NCI-H1092 (cell line): ENCODE data around the gene CCDC34.
A peak's percentile ranks its signal among the peaks of the same experiment; 100 is the strongest.
"Not testable (repeated sequence)": the region's sequence is repeated elsewhere in the genome, so short reads cannot be mapped to it uniquely, and the experiment has no call there.

Experiments used
- DNase-seq: peaks from one replicate; lab custom pipeline; 2025; lab: John Stamatoyannopoulos, UW

The CCDC34 gene

GRCh38 chr11:27322196-27322595, 40.8 kb downstream of the CCDC34 start:
- DNase-seq: not testable (repeated sequence)

- DNase-seq: not testable (repeated sequence)
Measured at GRCh38 chr11:27321340-27321739, 41.7 kb downstream of the CCDC34 start.

- no peak for DNase-seq
Measured at GRCh38 chr11:27319072-27319471, 43.9 kb downstream of the CCDC34 start.

- no peak for DNase-seq
Measured at GRCh38 chr11:27317751-27318150, 45.3 kb downstream of the CCDC34 start.

DNA sequence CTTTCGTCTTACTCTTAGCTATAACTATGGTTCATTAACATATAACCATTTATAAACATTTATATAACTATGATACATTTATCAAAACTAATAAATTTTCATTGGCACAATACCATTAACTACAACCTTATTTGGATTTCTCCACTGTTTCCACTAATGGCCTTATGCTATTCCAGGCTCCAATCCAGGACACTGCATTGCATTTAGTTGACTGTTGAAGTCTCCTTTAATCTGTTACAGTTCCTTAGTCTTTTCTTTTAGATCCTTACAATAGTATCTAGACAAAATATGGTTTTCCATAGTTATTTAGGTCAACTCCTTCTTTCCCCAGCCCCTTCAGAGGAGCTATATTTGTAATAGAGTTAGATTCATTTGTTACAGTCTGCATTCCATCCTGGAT, 47.2 kb downstream of the CCDC34 start:
- no peak for DNase-seq

DNA sequence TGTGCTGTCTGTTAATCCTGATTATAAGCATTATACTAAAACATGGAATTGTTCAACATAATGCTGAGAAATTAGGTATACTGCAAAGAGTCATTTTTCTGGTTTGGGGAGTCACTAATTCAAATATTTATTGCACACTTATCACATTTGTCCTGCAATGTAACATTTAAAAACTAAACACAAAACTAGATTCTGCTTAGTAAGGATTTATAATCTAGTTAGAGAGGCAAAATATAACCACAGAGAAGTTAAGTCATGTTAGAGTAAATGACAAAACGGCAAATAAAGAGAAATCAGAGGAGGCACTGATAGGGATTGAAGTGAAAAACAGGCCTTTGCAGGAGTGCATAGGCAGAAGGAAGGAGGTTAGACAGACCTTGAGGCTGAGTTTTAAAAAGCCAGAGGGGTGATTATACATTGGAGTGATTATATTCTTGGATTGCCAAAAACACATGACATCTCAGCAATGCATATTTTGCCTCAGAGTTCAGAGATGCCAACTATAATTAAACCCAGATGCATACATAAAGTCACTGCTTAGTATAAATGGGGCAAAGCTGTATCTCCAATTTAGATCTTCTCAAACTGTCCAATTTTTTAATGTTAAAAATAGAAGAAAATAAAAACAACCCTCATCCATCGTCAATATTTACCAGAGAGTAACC, 49.7 kb downstream of the CCDC34 start:
- DNase-seq: no peak

DNA sequence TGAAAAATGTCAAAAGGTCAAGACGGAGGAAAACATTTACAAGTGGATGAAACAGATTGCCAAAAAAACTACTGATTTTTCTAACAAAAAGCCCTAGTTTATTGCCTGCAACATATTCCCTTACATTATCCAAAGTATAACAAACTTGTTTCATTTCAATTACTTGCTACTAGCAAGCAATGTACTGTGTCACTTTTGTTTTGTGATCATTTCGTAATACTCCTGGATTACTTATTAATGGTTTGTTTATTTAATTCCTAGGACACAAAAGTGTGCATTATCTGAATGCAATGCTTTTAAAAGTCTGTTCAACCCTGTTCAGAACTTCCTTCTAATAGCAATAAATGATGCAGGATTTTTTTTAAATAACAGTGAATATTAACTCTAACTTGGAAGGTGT, 50.9 kb downstream of the CCDC34 start:
- no peak for DNase-seq

- DNase-seq: no peak
Measured at GRCh38 chr11:27310707-27311106, 52.3 kb downstream of the CCDC34 start.

GRCh38 chr11:27310182-27310581, 52.8 kb downstream of the CCDC34 start:
- DNase-seq: no peak

- no peak for DNase-seq
Measured at GRCh38 chr11:27309046-27309445, 54.0 kb downstream of the CCDC34 start.

GRCh38 chr11:27307232-27307631, 55.8 kb downstream of the CCDC34 start:
- DNase-seq: no peak

- DNase-seq: no peak
Measured at GRCh38 chr11:27305751-27306150, 57.3 kb downstream of the CCDC34 start.

DNA sequence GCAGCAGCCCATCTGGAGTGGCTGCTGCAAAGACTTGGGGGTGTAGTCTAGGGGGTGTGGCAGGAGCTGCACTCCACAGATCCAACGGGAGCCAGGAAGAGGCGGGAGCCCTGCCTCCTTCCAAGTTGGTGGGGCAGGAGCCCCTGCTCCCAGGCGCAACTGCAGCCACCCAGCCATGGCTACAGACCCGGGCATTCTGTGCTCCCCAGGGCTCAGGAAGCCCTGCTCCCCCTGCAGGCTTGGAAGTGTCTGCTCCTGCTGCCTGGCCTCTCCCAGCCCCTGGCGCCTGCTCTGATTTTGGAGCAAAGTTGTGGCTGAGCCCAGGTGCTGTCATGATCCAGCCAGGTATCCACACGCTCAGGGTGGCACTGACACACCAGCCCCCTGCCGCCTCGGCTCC, 58.5 kb downstream of the CCDC34 start:
- DNase-seq: no peak

DNA sequence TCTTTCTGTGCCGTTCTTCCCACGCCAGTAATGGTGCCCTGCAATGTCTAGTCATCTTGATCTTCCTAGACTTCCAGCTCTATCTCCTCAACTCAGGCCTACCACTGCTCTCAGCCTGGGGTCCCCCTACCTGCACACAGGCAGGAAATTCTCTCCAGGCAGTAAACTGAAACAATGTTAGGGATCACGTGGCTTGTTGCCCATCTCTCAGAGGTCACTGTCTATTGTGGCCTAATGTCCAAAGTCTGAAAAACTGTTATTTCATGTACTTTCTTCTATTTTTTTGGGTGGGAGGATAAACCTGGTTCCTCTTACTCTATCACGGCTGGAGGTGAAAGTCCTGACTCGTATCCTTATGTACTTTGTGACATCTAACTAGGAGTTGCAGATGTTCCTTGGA, 59.1 kb downstream of the CCDC34 start:
- no peak for DNase-seq

DNA sequence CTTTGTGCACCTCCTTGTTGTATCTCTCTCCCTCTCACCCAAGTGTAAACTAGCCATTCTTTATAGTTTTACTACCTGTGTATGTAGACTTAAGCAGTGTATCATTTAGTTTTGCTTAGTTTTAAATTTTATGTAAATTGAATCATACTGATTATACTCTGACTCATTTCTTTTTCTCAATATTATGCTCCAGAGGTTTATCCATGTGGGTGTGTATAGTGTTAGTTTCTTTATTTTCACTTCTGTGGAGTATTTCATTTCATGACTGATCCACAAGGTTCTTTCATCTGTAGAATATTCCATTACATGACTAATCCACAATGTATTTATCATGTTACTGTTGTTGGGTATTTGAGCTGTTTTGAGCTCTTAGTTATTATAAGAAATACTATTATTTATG, 62.0 kb downstream of the CCDC34 start:
- no peak for DNase-seq

DNA sequence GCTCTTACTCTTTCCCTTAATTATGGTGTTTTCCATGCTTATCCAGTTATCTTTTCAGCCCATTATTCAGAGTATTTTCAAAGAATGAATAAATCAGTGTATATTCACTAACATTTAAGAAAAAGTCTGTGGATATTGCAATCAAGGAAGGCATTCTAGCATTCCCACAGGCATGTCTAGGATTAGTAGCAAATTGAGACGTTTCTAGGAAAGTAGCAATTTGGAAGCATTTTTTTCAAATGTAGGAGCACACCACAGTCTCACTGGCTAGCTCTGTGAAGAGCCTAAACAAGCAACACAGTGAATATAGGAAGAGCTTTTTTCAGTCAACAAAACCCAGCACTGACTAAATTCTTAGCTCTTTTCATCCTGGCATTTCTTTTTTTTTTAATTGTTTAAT, 65.4 kb downstream of the CCDC34 start:
- DNase-seq: no peak

DNA sequence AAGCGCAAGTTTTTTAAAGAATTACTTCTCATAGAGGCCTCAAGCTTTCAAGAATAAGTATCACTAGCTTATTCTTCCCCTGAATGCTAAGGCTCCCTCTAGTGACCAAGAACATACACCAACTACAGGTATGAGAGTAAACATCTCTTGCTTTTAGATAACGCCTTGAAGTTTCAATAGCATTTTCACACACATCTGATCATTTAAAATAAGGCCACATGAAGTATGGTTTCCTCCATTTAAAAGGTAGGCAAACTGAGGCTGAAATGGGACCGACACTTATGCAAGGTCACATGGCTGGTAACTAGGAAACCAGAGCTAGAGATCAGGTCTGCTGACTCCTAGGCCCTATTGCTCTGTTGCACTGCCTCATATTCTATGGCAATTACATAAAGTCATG, 66.5 kb downstream of the CCDC34 start:
- DNase-seq: peak; percentile 22

DNA sequence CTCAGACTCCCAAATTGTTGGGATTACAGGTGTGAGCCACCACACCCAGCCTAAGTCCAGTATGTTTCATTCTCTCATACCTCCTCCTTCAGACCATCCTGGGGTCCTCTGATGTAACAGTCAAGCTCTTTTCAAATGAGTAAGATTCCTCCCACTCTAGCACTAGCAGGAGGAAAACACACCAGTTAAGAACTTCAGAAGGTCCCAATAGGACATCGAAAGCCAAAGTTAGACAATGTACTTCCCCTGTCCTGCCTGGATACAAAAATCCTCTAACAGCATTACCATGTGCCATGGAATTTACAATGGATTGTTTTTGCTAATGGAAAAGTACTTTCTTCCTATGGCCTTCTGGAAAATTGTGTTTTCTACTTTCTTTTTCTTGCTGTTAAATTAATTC, 67.1 kb downstream of the CCDC34 start:
- no peak for DNase-seq

GRCh38 chr11:27294654-27295053, 68.4 kb downstream of the CCDC34 start:
- peak; percentile 22 for DNase-seq

DNA sequence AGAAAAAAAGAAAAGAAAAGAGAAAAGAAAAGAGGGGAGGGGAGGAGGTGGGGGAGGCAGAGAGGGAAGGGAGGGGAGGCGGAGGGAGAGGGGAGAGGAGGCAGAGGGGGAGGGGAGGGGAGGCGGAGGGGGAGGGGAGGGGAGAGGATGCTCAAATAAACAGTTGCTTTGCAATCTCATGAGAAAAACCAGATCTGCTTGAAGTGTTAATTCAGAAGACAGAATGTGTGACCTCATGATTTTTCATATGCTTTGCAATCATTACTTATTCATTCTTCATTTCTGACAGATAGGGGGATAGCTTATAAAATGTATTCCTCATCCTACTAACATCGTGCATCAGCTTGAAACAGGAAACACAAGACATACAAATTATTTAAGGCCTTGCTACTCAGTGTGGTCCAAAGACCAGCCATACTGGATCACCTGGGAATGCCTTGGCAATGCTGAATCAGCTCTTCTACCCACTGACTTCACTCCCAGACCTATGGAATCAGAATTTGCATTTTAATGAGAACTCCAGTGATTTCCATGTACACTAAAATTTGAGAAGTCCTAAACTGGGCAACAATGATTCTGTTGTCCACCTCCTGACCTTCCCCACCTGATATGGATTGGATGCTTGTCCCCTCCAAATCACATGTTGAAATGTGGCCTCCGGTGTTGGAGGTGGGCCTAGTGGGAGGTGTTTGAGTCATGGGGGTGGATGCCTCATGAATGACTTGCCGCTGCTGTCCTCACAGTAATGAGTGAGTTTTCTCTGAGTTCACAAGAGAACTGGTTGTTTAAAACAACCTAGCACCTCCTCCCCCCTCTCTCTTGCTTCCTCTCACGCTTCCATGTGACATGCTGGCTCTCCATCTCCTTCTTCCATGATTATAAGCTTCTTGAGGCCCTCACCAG, 69.2 kb downstream of the CCDC34 start:
- DNase-seq: no peak

- DNase-seq: no peak
Measured at GRCh38 chr11:27292637-27293010, 70.4 kb downstream of the CCDC34 start.

DNA sequence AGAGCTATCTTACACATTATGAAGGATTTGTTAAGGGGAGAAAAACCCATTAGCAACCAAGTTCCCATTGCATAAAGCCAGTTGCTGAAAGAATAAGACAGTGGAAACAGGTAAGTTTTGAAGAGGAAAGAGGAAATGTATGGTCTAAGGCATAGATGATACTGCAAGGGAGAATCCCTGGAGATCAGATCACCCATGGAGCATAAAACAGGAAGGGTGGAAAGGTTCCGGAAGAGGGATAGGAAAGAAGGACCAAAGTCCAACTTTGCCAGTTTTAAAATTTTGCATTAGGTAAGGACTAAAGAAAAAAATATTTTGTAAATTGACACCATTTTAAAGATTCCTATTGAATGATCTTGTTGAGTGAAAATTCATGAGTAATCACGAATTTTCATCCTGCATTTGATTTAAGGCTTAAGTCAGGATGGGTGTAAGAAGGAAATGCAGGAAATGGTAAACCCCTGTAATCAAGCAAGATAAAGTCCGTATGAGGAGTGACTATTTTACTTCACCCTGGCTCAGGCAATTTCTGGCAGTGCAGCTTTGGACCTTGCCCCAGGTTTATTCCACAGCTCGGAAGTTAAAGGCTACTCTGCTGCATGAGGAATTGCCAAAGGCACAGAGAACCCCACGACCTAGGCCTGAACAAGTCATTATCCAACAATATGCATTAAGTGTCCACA, 70.9 kb downstream of the CCDC34 start:
- DNase-seq: no peak

GRCh38 chr11:27291302-27291889, 71.6 kb downstream of the CCDC34 start:
- no peak for DNase-seq
